Measurements from ENCODE around the gene TPPP.

Gene TPPP

GRCh38 chr5:611731-612486, 81.2 kb downstream of the TPPP start, which contains the start of gene CEP72:
CEP72 (plus strand) TSS chr5:612340; CDS start chr5:612362, 22 bp downstream.
- DNase-seq (ENCODE audit: low read depth, low spot score), result no peak
- H3K4me3 ChIP-seq (ENCODE audit: low read depth, low read length), result peak within 1 kb of the TSS; percentile 84
- TF ChIP-seq CTCF (IDR thresholded peaks at IDR 0.05; ENCODE audit: insufficient read depth, low read length, missing control alignments), result no peak
- ChIA-PET POLR2A (no interaction called here), CTCF (interaction anchor here (1.0 kb wide), 1 partner anchor 295 kb away, joined by 3 read pairs; no protein-coding TSS in a partner anchor)

DNA sequence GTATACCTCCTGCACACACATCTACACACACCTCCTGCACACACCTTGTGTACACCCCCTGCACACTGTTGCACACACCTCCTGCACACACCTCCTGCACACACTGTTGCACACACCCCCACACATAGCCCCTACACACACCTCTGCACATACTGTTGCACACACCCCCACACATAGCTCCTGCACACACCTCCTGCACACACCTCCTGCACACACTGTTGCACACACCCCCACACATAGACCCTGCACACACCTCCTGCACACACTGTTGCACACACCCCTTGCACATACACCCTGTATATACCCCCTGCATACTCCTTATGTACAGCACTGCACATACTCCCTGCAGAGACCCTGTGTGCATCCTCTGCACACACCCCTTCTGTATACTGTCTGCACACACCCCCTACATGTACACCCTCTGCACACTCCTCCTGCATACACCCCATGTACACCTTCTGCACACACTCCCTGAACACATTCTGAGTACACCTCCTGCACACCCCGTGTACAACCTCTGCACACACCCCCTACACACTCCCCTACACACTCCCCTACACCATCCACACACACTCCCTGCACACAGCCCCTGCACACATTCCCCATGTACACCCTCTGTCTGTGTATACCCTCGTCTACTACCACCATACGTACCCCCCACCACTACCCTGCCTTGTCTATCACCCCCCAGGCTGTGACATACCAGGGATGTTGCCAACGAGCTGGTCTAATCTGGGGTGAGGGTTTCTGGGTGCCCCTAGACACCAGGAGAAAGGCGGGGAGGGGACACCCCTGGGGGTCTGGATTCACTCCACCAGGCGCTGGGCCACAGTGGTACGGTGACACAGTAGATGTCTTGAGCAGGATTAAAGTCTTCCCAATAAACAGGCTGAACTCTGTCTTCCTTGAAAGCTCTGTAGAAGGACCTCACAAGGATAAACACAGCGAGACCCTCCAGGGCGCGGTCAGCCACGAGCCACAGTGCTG, 82.1 kb downstream of the TPPP start:
- DNase-seq (ENCODE audit: low read depth, low spot score), result no peak
- peak overlapping the region; percentile 84 for H3K4me3 ChIP-seq (ENCODE audit: low read depth, low read length)
- POLR2A ChIA-PET, result no interaction called here
- CTCF ChIA-PET, result no interaction called here
- TF ChIP-seq CTCF (IDR thresholded peaks at IDR 0.05; ENCODE audit: insufficient read depth, low read length, missing control alignments), result no peak

DNA sequence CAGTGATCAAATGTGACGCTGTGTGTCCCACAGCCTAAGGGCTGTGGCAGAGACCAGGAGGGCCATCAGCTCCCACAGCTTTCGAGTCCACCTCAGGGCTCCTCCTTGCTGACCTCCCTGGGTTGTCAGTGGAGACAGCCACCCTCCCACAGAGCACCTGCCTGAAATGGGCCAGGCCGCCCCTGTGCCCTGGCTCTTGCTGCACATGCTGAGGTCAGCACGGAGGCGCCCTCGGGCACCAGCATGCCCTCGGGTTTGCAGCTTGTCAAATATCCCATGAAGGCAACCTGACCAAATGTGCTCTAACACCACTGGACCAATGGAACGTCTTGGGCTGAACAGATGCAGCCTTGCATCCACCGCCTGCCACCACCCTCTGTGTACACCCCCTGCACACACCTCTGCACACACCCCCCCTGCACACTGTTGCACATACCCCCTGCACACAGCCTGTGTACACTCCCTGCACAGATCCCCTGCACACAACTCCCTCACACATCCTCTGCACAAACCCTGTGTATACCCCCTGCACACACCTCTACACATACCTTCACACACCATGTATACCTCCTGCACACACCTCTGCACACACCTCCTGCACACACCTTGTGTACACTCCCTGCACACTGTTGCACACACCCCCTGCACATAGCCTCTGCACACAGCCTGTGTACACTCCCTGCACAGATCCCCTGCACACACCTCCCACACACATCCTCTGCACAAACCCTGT, 83.0 kb downstream of the TPPP start:
- no peak for DNase-seq (ENCODE audit: low read depth, low spot score)
- CTCF ChIA-PET, result no interaction called here
- H3K4me3 ChIP-seq (ENCODE audit: low read depth, low read length), result no peak overlapping the region
- no peak for TF ChIP-seq CTCF (IDR thresholded peaks at IDR 0.05; ENCODE audit: insufficient read depth, low read length, missing control alignments)
- POLR2A ChIA-PET, result no interaction called here
